SJSA1 (cell line): ENCODE measurements around the gene SOST. TPM values are rescaled to one million over a fixed set of nuclear protein-coding genes. Genes with fewer than 3 reads are reported as not detected.

Source experiments
- DNase-seq, 2 experiments: peaks; one replicate each; pipeline ENCODE4 v3.0.0-alpha.2; 2015 to 2020; ENCODE audit warnings: low spot score in 2 of 2, low read depth in 1 of 2
- H3K27ac ChIP-seq: fragments of 250-450 bp; sonication (Bioruptor Pico); 2 replicates; pipeline ENCODE4 v1.5.1; 2020; ENCODE audit warnings: mild to moderate bottlenecking, moderate library complexity
- H3K27me3 ChIP-seq: fragments of 250-450 bp; sonication (Bioruptor Pico); replicated peaks from 2 replicates; pipeline ENCODE4 v1.5.1; 2020; ENCODE audit warnings: mild to moderate bottlenecking, moderate library complexity
- H3K36me3 ChIP-seq: fragments of 250-450 bp; sonication (Bioruptor Pico); 2 replicates; pipeline ENCODE4 v1.5.1; 2020; ENCODE audit warnings: mild to moderate bottlenecking
- H3K4me1 ChIP-seq: fragments of 250-450 bp; sonication (Bioruptor Pico); replicated peaks from 2 replicates; pipeline ENCODE4 v1.6.1; 2021; ENCODE audit warnings: mild to moderate bottlenecking
- H3K4me3 ChIP-seq: fragments of 250-450 bp; sonication (Bioruptor Pico); 2 replicates; pipeline ENCODE4 v1.5.1; 2020; ENCODE audit warnings: mild to moderate bottlenecking
- H3K9me3 ChIP-seq: fragments of 250-450 bp; sonication (Bioruptor Pico); replicated peaks from 2 replicates; pipeline ENCODE4 v1.5.1; 2020; ENCODE audit warnings: mild to moderate bottlenecking
- total RNA-seq: library from RNA; depleted of rRNA; stranded (reverse); fragments of >200 nt; shearing (Covaris generic); gene quantifications from 2 replicates; pipeline ENCODE4 v1.2.3, GENCODE V29; 2014

Gene SOST
- total RNA-seq, 1 experiment from 2014 or later = 0.37 TPM

DNA sequence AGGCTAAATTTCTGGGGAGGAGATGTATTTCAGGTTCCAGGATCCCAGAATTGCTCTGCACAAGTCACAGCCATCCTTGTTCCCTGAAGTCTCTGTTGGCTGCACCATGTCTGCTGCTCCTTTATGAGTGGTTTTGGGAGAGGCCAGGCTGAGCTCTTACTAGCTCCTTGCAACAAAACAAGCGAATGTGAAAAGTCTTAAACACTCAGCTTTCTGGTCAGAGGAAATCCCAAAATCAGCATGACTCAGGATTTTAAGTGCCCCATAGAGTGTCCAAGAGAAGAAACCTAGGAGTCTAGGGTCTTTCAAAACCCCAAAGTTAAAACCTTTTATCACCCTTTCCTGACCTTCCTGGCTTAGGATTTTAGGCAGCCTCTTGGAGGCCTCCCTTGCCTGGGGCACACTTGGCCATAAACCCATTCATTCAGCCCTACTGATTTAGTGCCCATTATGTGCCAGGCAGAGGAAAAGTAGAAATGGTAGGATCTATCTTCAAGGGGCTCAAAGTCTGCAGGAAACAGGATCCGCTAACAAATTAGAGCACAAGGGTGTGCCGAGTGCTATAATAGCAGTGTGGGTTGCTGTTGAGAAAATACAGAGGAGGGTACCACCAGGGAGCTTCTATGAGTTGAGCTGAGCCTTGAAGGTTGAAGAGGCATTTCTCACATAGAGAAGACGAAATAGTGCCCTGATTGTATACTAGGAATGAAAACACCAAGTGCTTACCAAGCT lies 36.9 kb downstream of the SOST start:
- H3K27me3 ChIP-seq = no peaks in the 10 kb centered on the region
- DNase-seq = peak in 1 of 2 experiments; percentile 68
- peak overlapping the region; percentile 84 for H3K27ac ChIP-seq
- H3K4me3 ChIP-seq = no peak overlapping the region
- H3K36me3 ChIP-seq = no peaks in the 10 kb centered on the region
- no peaks in the 10 kb centered on the region for H3K9me3 ChIP-seq
- peaks cover 76% of the 10 kb centered on the region for H3K4me1 ChIP-seq

- Histone ChIP-seq H3K27ac (peak overlapping the region; percentile 84), H3K4me1 (peaks cover 70% of the 10 kb centered on the region), H3K9me3 (no peaks in the 10 kb centered on the region), H3K36me3 (no peaks in the 10 kb centered on the region), H3K27me3 (no peaks in the 10 kb centered on the region), H3K4me3 (peak overlapping the region; percentile 40)
- peak; percentile 78 to 82 for DNase-seq
These were observed 38.1 kb downstream of the SOST start for GRCh38 chr17:43720311-43721060.

DNA sequence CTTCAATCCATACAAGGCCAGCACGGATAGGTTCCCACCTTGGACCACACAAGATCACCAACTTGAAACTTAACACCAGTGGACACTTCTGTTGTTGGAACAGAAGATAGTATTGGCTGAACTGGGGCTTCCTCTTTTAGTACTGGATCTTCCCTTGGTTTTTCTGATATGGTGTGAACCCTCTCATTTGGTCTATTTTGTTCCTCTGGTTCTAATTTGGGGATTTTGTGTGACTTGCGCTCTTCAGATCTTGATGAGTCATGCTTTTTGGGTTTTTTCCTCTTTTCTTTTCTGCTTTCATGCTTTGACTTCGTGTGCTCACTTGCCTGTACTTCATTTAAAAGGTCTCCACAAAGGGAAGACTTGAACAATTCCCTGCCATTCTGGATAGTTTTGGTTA lies 39.0 kb downstream of the SOST start:
- no peaks in the 10 kb centered on the region for H3K27me3 ChIP-seq
- no peak overlapping the region for H3K4me3 ChIP-seq
- peaks cover 64% of the 10 kb centered on the region for H3K4me1 ChIP-seq
- H3K27ac ChIP-seq = no peak overlapping the region
- H3K36me3 ChIP-seq = no peaks in the 10 kb centered on the region
- no peak for DNase-seq
- no peaks in the 10 kb centered on the region for H3K9me3 ChIP-seq

DNA sequence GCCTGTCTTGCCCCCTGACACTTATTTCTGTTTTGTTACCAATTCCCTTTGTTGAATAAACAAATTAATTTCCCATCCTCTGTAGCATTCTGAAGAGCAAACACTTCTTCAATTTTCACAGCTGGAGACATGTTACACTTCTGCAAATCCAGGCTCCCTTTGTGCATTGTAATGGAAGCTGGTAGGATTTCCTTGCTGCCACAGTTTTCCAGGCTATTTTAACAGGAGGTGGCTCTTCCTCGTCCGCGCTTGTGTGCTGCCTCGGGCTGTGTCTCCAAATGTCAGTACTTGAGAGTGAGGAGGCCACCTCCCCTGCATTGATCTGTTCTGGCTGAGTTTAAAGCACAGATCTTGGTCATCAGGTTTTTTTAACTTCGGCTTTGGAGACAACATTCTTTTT lies 40.0 kb downstream of the SOST start:
- H3K36me3 ChIP-seq = no peaks in the 10 kb centered on the region
- no peaks in the 10 kb centered on the region for H3K27me3 ChIP-seq
- DNase-seq = no peak
- H3K9me3 ChIP-seq = no peaks in the 10 kb centered on the region
- no peak overlapping the region for H3K4me3 ChIP-seq
- peaks cover 63% of the 10 kb centered on the region for H3K4me1 ChIP-seq
- H3K27ac ChIP-seq = no peak overlapping the region

DNA sequence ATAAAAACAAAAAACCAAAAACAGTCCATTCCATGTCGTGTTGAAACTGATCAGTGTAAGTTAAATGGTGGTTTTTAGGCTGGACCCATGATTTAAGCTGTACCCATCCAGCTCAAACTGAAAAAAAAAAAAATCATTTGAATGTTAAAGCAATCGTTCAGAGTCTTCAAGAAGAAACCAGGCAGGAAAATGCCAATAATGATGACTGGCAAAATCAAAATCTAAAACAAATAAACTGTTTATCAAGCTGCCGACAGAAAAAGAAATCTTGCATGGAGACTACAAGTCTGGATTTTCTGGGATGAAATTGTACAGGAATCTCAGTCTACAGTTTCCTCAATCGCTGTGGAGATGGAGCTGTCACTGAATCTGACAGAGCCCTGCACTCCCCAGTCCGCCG lies 40.7 kb downstream of the SOST start:
- no peaks in the 10 kb centered on the region for H3K27me3 ChIP-seq
- H3K4me1 ChIP-seq = peaks cover 63% of the 10 kb centered on the region
- H3K36me3 ChIP-seq = no peaks in the 10 kb centered on the region
- no peak for DNase-seq
- no peaks in the 10 kb centered on the region for H3K9me3 ChIP-seq
- no peak overlapping the region for H3K4me3 ChIP-seq
- no peak overlapping the region for H3K27ac ChIP-seq

- Histone ChIP-seq H3K27me3 (no peaks in the 10 kb centered on the region), H3K9me3 (no peaks in the 10 kb centered on the region), H3K27ac (no peak overlapping the region), H3K36me3 (no peaks in the 10 kb centered on the region), H3K4me3 (no peak overlapping the region), H3K4me1 (peaks cover 34% of the 10 kb centered on the region)
- peak in 1 of 2 experiments; percentile 57 for DNase-seq
These were observed 44.0 kb downstream of the SOST start for GRCh38 chr17:43714465-43715149.

- Histone ChIP-seq H3K9me3 (no peaks in the 10 kb centered on the region), H3K27ac (peak overlapping the region; percentile 26), H3K4me3 (peak overlapping the region; percentile 35), H3K36me3 (no peaks in the 10 kb centered on the region), H3K27me3 (no peaks in the 10 kb centered on the region), H3K4me1 (peaks cover 29% of the 10 kb centered on the region)
- DNase-seq = peak in 1 of 2 experiments; percentile 54
These were observed 45.0 kb downstream of the SOST start for GRCh38 chr17:43713494-43714162.

GRCh38 chr17:43712397-43712796 lies 46.2 kb downstream of the SOST start:
- no peaks in the 10 kb centered on the region for H3K27me3 ChIP-seq
- H3K36me3 ChIP-seq = no peaks in the 10 kb centered on the region
- no peak overlapping the region for H3K27ac ChIP-seq
- DNase-seq = no peak
- H3K9me3 ChIP-seq = no peaks in the 10 kb centered on the region
- peaks cover 18% of the 10 kb centered on the region for H3K4me1 ChIP-seq
- no peak overlapping the region for H3K4me3 ChIP-seq

DNA sequence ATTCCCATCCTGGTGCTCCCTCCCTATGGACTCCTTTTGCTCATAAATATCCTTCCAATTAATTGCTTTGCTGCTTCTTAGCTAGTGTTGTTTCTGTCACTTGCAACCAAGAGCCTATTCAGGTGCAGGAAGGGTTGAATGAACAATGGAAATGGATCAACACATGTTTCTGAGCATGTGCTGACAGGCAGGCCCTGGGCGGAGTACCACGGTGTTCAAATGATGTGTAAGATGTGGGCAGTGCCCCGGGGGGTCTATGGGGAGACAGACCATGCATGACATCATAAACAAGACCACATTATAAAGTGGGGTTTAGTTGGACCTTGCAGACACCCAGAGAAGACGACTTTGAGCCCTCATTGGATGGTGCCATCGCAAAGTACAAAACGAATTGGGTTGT lies 48.5 kb downstream of the SOST start:
- no peak overlapping the region for H3K27ac ChIP-seq
- DNase-seq = no peak
- peaks cover 18% of the 10 kb centered on the region for H3K4me1 ChIP-seq
- H3K4me3 ChIP-seq = no peak overlapping the region
- no peaks in the 10 kb centered on the region for H3K36me3 ChIP-seq
- H3K27me3 ChIP-seq = no peaks in the 10 kb centered on the region
- H3K9me3 ChIP-seq = no peaks in the 10 kb centered on the region

GRCh38 chr17:43709210-43709609 lies 49.4 kb downstream of the SOST start:
- H3K36me3 ChIP-seq = no peaks in the 10 kb centered on the region
- no peaks in the 10 kb centered on the region for H3K9me3 ChIP-seq
- no peak overlapping the region for H3K4me3 ChIP-seq
- no peaks in the 10 kb centered on the region for H3K27me3 ChIP-seq
- no peak overlapping the region for H3K27ac ChIP-seq
- DNase-seq = no peak
- H3K4me1 ChIP-seq = peaks cover 12% of the 10 kb centered on the region

GRCh38 chr17:43707184-43707583 lies 51.4 kb downstream of the SOST start:
- Histone ChIP-seq H3K36me3 (no peaks in the 10 kb centered on the region), H3K27me3 (no peaks in the 10 kb centered on the region), H3K4me3 (no peak overlapping the region), H3K27ac (no peak overlapping the region), H3K9me3 (no peaks in the 10 kb centered on the region), H3K4me1 (no peaks in the 10 kb centered on the region; the same call in 1 of the 2 replicates)
- DNase-seq = no peak

- Histone ChIP-seq H3K27me3 (no peaks in the 10 kb centered on the region), H3K4me3 (no peak overlapping the region), H3K36me3 (no peaks in the 10 kb centered on the region), H3K9me3 (no peaks in the 10 kb centered on the region), H3K27ac (no peak overlapping the region), H3K4me1 (peaks cover 5% of the 10 kb centered on the region)
- no peak for DNase-seq
These were observed 52.4 kb downstream of the SOST start for GRCh38 chr17:43706235-43706634.
